ENCODE data around the gene TRPC6. TPM values are rescaled to one million over a fixed set of nuclear protein-coding genes. Genes with fewer than 3 reads are reported as not detected.

The TRPC6 gene
- total RNA-seq, 1 experiment from 2014 or later: 1.3 TPM

- TF ChIP-seq, protein P1, sequence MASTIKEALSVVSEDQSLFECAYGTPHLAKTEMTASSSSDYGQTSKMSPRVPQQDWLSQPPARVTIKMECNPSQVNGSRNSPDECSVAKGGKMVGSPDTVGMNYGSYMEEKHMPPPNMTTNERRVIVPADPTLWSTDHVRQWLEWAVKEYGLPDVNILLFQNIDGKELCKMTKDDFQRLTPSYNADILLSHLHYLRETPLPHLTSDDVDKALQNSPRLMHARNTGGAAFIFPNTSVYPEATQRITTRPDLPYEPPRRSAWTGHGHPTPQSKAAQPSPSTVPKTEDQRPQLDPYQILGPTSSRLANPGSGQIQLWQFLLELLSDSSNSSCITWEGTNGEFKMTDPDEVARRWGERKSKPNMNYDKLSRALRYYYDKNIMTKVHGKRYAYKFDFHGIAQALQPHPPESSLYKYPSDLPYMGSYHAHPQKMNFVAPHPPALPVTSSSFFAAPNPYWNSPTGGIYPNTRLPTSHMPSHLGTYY (CRISPR knock-in tag; IDR thresholded peaks at IDR 0.05): no peak
- TF ChIP-seq MXD4 (CRISPR knock-in tag; IDR thresholded peaks at IDR 0.05; ENCODE audit: borderline replicate concordance) (no peak), ZNF416 (CRISPR knock-in tag; IDR thresholded peaks at IDR 0.05) (no peak), TEAD1 (CRISPR knock-in tag; IDR thresholded peaks at IDR 0.05) (no peak)
These were observed 137.6 kb downstream of the TRPC6 start (continued) for GRCh38 chr11:101446238-101446637.

GRCh38 chr11:101445761-101446160, 138.0 kb downstream of the TRPC6 start:
- ChIA-PET POLR2A (no interaction called here), CTCF (no interaction called here)
- H3K27me3 Mint-ChIP-seq (ENCODE audit: low read depth): no peaks in the 10 kb centered on the region
- no peak overlapping the region for H3K4me3 Mint-ChIP-seq
- H3K36me3 Mint-ChIP-seq: no peaks in the 10 kb centered on the region
- TF ChIP-seq GABPB1 (CRISPR knock-in tag; IDR thresholded peaks at IDR 0.05) (no peak), ZNF396 (CRISPR knock-in tag; IDR thresholded peaks at IDR 0.05; ENCODE audit: borderline replicate concordance) (no peak), NR2C2 (CRISPR knock-in tag; IDR thresholded peaks at IDR 0.05) (no peak), MLX (CRISPR knock-in tag; IDR thresholded peaks at IDR 0.05) (no peak), SMAD3 (CRISPR knock-in tag; IDR thresholded peaks at IDR 0.05; ENCODE audit: borderline replicate concordance) (no peak)
- TF ChIP-seq, protein P2, sequence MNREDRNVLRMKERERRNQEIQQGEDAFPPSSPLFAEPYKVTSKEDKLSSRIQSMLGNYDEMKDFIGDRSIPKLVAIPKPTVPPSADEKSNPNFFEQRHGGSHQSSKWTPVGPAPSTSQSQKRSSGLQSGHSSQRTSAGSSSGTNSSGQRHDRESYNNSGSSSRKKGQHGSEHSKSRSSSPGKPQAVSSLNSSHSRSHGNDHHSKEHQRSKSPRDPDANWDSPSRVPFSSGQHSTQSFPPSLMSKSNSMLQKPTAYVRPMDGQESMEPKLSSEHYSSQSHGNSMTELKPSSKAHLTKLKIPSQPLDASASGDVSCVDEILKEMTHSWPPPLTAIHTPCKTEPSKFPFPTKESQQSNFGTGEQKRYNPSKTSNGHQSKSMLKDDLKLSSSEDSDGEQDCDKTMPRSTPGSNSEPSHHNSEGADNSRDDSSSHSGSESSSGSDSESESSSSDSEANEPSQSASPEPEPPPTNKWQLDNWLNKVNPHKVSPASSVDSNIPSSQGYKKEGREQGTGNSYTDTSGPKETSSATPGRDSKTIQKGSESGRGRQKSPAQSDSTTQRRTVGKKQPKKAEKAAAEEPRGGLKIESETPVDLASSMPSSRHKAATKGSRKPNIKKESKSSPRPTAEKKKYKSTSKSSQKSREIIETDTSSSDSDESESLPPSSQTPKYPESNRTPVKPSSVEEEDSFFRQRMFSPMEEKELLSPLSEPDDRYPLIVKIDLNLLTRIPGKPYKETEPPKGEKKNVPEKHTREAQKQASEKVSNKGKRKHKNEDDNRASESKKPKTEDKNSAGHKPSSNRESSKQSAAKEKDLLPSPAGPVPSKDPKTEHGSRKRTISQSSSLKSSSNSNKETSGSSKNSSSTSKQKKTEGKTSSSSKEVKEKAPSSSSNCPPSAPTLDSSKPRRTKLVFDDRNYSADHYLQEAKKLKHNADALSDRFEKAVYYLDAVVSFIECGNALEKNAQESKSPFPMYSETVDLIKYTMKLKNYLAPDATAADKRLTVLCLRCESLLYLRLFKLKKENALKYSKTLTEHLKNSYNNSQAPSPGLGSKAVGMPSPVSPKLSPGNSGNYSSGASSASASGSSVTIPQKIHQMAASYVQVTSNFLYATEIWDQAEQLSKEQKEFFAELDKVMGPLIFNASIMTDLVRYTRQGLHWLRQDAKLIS (CRISPR knock-in tag; IDR thresholded peaks at IDR 0.05; ENCODE audit: borderline replicate concordance): no peak
- TF ChIP-seq, protein P3, sequence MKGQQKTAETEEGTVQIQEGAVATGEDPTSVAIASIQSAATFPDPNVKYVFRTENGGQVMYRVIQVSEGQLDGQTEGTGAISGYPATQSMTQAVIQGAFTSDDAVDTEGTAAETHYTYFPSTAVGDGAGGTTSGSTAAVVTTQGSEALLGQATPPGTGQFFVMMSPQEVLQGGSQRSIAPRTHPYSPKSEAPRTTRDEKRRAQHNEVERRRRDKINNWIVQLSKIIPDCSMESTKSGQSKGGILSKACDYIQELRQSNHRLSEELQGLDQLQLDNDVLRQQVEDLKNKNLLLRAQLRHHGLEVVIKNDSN (CRISPR knock-in tag; IDR thresholded peaks at IDR 0.05): no peak
- TF ChIP-seq, protein P4, sequence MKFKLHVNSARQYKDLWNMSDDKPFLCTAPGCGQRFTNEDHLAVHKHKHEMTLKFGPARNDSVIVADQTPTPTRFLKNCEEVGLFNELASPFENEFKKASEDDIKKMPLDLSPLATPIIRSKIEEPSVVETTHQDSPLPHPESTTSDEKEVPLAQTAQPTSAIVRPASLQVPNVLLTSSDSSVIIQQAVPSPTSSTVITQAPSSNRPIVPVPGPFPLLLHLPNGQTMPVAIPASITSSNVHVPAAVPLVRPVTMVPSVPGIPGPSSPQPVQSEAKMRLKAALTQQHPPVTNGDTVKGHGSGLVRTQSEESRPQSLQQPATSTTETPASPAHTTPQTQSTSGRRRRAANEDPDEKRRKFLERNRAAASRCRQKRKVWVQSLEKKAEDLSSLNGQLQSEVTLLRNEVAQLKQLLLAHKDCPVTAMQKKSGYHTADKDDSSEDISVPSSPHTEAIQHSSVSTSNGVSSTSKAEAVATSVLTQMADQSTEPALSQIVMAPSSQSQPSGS (CRISPR knock-in tag; IDR thresholded peaks at IDR 0.05; ENCODE audit: borderline replicate concordance, low read depth): no peak
- DNase-seq (ENCODE audit: low spot score) (no peak), ATAC-seq (no peak)
- no peaks in the 10 kb centered on the region for H3K4me1 Mint-ChIP-seq
- H3K9me3 Mint-ChIP-seq: no peaks in the 10 kb centered on the region
- H3K27ac Mint-ChIP-seq: no peak overlapping the region

GRCh38 chr11:101444851-101445250, 139.0 kb downstream of the TRPC6 start:
- Mint-ChIP-seq H3K4me1 (no peaks in the 10 kb centered on the region), H3K27me3 (ENCODE audit: low read depth) (no peaks in the 10 kb centered on the region), H3K36me3 (no peaks in the 10 kb centered on the region), H3K9me3 (no peaks in the 10 kb centered on the region), H3K27ac (no peak overlapping the region), H3K4me3 (no peak overlapping the region)
- ChIA-PET POLR2A (no interaction called here), CTCF (no interaction called here)
- DNase-seq (ENCODE audit: low spot score): no peak
- ATAC-seq: no peak
- TF ChIP-seq GABPB1 (CRISPR knock-in tag; IDR thresholded peaks at IDR 0.05) (no peak), TEAD4 (CRISPR knock-in tag; IDR thresholded peaks at IDR 0.05) (no peak), SOX15 (CRISPR knock-in tag; IDR thresholded peaks at IDR 0.05) (no peak), ZNF671 (CRISPR knock-in tag; IDR thresholded peaks at IDR 0.05) (no peak), GRHL2 (CRISPR knock-in tag; IDR thresholded peaks at IDR 0.05; ENCODE audit: insufficient replicate concordance, severe bottlenecking) (no peak), CTCF (IDR thresholded peaks at IDR 0.05) (no peak), MLX (CRISPR knock-in tag; IDR thresholded peaks at IDR 0.05) (no peak), JUN (CRISPR knock-in tag; IDR thresholded peaks at IDR 0.05) (no peak)
- TF ChIP-seq, protein P1 (CRISPR knock-in tag; IDR thresholded peaks at IDR 0.05): no peak
- TF ChIP-seq, protein P5, sequence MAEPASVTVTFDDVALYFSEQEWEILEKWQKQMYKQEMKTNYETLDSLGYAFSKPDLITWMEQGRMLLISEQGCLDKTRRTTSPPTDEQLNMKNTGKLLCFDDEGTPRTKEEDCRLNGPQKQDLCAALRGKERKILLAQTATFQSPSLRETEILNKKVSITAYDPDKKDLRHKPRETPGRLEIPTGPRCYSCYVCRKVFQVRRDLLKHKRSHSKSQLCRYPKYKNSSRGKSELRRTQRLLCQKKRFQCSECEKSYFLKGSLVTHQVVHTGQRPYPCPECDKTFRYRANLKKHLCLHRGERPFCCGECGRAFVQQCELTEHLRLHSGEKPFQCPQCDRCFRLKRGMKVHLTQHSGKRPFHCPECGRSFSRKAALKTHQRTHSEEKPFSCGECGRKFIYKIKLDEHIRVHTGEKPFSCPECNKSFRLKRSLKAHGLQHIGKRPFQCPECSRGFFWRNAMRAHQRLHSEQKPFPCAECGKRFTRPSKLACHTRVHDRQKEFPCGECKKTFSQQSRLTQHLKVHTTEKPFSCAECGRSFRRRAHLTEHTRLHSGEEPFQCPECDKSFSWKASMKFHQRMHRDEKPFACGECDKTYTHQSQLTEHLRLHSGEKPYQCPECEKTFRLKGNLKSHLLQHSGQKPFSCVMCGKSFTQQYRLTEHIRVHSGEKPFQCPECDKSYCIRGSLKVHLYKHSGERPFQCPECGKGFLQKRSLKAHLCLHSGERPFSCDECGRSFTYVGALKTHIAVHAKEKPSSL (CRISPR knock-in tag; conservative IDR thresholded peaks at IDR 0.05): no peak

Measured in WTC11 (cell line).